Nephron progenitor cell (in vitro differentiated cells): ENCODE results near the gene IRS2.
A peak's percentile ranks its signal among the peaks of the same experiment; 100 is the strongest.

Experiments
- DNase-seq: peaks from one replicate; pipeline ENCODE4 v3.0.0; 2021
- H3K27ac Mint-ChIP-seq: 2 replicates; pipeline ENCODE4 v1.8.0; 2021; ENCODE audit warnings: mild to moderate bottlenecking, moderate library complexity, mixed read lengths
- H3K27me3 Mint-ChIP-seq: 2 replicates; pipeline ENCODE4 v1.8.0; 2021; ENCODE audit warnings: mild to moderate bottlenecking, low read depth, mixed read lengths; ENCODE audit not compliant: poor library complexity
- H3K36me3 Mint-ChIP-seq: 2 replicates; pipeline ENCODE4 v1.8.0; 2021; ENCODE audit warnings: low read depth, mixed read lengths
- H3K4me1 Mint-ChIP-seq: 2 replicates; pipeline ENCODE4 v1.8.0; 2021; ENCODE audit warnings: mixed read lengths
- H3K4me3 Mint-ChIP-seq: 2 replicates; pipeline ENCODE4 v1.8.0; 2021; ENCODE audit warnings: mild to moderate bottlenecking, moderate library complexity, mixed read lengths
- H3K9me3 Mint-ChIP-seq: 2 replicates; pipeline ENCODE4 v1.8.0; 2021; ENCODE audit warnings: mild to moderate bottlenecking, moderate library complexity, mixed read lengths
- TF ChIP-seq, protein P1 (sequence below): fragments of 200-600 bp; sonication (generic); IDR thresholded peaks from 2 replicates; pipeline ENCODE4 v1.5.0; 2021; ENCODE audit warnings: antibody characterized with exemption

IRS2 gene

DNA sequence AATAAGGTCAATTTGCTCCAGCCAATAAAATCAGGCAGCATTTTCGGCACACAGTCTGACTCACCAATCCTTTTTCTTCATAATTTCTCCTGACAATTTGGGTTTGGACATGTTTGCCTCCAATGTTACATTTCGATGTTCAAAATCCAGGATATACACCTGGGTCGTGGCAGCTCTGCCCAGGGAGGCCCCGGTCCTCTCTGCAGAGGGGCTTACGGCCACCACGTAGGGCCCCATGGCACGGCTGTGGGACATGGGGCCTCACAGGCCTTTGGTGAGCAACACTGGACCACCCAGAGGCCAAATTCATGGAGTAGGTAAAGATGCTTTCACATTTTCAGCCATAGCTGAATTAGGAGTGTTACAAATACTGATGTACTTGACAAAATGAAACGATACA lies 25.4 kb downstream of the IRS2 start:
- TF ChIP-seq, protein P1, sequence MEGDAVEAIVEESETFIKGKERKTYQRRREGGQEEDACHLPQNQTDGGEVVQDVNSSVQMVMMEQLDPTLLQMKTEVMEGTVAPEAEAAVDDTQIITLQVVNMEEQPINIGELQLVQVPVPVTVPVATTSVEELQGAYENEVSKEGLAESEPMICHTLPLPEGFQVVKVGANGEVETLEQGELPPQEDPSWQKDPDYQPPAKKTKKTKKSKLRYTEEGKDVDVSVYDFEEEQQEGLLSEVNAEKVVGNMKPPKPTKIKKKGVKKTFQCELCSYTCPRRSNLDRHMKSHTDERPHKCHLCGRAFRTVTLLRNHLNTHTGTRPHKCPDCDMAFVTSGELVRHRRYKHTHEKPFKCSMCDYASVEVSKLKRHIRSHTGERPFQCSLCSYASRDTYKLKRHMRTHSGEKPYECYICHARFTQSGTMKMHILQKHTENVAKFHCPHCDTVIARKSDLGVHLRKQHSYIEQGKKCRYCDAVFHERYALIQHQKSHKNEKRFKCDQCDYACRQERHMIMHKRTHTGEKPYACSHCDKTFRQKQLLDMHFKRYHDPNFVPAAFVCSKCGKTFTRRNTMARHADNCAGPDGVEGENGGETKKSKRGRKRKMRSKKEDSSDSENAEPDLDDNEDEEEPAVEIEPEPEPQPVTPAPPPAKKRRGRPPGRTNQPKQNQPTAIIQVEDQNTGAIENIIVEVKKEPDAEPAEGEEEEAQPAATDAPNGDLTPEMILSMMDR = no peak
- Mint-ChIP-seq H3K4me1 (peaks cover 86% of the 10 kb centered on the region), H3K9me3 (no peaks in the 10 kb centered on the region), H3K36me3 (peaks cover 16% of the 10 kb centered on the region), H3K4me3 (no peak overlapping the region), H3K27ac (no peak overlapping the region), H3K27me3 (no peaks in the 10 kb centered on the region)
- no peak for DNase-seq

DNA sequence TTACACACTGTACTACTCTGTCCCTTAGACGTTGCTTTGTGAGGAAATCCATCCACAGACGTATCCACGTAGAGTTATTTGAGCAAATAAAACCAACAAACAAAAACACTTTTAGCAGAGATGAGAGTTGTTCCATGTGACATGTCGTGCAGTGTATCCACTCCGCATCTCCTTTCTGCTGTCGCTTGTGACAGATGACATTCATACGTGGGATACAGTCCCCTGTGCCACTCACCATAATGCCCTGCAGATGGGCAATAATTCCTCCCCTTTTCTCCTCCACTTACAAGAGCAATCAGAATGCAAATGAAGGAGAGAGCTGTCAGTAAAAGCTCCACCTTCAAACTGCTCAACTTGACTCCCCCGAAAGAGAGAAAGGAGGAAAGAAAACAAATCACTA lies 26.0 kb downstream of the IRS2 start:
- TF ChIP-seq, protein P1 = no peak
- no peaks in the 10 kb centered on the region for H3K27me3 Mint-ChIP-seq
- no peak overlapping the region for H3K4me3 Mint-ChIP-seq
- H3K36me3 Mint-ChIP-seq = peaks cover 21% of the 10 kb centered on the region
- peaks cover 87% of the 10 kb centered on the region for H3K4me1 Mint-ChIP-seq
- no peaks in the 10 kb centered on the region for H3K9me3 Mint-ChIP-seq
- peak overlapping the region; percentile 30 for H3K27ac Mint-ChIP-seq
- DNase-seq = no peak

DNA sequence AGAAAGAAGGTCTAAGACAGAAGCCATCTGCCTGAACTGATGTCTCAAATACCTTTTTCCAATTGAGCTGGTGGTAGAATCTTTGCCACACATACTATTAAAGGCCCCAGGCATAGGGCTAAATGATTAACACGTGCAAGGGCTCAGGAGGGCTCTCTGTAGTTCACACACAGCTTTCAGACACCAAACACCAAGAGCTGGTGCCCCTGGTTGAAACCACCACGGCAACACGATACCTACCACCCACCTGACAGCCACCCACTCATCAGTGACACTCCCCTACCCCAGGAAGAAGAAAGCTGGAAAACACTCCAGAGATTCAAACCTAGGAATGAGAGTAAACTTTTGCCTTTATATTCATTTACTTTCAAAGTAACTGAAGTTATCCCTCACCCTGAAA lies 26.8 kb downstream of the IRS2 start:
- Mint-ChIP-seq H3K36me3 (peaks cover 29% of the 10 kb centered on the region), H3K4me3 (peak overlapping the region; percentile 14), H3K4me1 (peaks cover 79% of the 10 kb centered on the region), H3K27ac (no peak overlapping the region), H3K9me3 (no peaks in the 10 kb centered on the region), H3K27me3 (no peaks in the 10 kb centered on the region)
- no peak for DNase-seq
- TF ChIP-seq, protein P1 = no peak

DNA sequence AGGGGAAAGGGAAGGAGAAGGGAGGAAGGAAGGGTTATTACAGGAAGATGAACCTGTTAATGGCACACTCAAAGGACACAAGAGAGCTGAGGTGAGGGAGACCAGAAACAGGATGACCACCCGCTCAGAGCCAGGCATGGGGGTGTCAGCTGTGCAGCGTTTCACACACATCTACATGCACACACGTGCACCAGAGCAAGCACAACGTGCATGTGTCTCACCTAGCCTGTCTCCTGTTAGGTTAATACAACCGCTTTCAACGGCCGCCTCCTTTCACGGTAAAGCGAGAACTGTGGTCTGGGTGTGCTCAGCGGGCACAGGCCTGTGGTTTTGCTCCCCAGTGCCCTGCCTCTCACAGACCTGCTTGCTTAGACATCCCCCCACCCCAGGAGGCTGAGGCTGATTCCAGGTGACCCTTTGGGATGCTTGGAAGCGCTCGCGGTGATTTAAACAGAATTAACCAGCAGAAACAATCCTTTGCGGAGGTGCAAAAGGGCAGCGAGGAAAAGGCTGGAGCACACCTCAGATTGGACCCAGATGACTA lies 27.4 kb downstream of the IRS2 start:
- no peak for DNase-seq
- Mint-ChIP-seq H3K27me3 (no peaks in the 10 kb centered on the region), H3K36me3 (peaks cover 35% of the 10 kb centered on the region), H3K4me3 (no peak overlapping the region), H3K27ac (no peak overlapping the region), H3K9me3 (no peaks in the 10 kb centered on the region), H3K4me1 (peaks cover 73% of the 10 kb centered on the region)
- TF ChIP-seq, protein P1 = no peak

DNA sequence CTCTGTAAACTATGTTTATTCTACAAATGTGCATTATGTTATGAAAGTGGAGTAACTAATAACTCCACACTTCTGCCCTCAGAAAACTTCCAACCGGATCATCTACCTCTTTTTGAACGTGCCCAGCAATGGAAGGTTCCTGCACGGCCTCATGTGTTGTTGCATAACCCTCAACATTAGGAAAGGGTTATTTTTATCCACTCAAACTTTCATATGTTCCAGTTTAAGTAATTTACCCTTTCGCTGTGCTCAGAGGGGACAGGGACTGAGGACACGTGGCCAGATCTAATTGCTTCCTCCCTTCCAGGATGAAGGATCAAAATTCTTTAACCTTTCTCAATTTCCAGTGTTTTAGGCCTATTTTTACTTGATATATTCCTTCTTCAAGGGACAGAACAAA lies 29.6 kb downstream of the IRS2 start:
- TF ChIP-seq, protein P1 = no peak
- Mint-ChIP-seq H3K27ac (no peak overlapping the region), H3K27me3 (no peaks in the 10 kb centered on the region), H3K36me3 (peaks cover 57% of the 10 kb centered on the region), H3K9me3 (no peaks in the 10 kb centered on the region), H3K4me3 (no peak overlapping the region), H3K4me1 (peaks cover 51% of the 10 kb centered on the region)
- no peak for DNase-seq

DNA sequence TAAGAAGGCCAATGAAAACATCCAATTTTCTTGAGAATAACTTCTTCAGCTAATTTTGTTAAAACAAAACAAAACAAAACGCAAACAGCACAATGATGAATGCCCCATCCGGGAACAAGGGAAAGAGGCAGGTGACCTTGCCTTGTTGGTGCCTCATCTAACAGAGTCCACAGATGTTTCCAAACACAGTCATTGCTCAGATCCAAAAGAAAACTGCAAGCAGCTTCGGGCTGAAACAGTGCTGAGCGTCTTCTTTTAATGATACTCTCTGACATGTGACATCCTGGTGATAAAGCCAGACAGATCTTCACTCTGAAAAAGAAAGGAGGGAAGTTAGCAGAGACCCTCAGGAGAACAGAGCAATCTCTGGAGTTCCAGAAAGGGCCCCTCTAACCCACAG lies 30.4 kb downstream of the IRS2 start:
- Mint-ChIP-seq H3K27ac (no peak overlapping the region), H3K36me3 (peaks cover 65% of the 10 kb centered on the region), H3K4me1 (peaks cover 43% of the 10 kb centered on the region), H3K27me3 (no peaks in the 10 kb centered on the region), H3K4me3 (no peak overlapping the region), H3K9me3 (no peaks in the 10 kb centered on the region)
- DNase-seq = no peak
- TF ChIP-seq, protein P1 = no peak
